ENCODE measurements around the gene SGTA.
"Not testable (repeated sequence)": the region's sequence is repeated elsewhere in the genome, so short reads cannot be mapped to it uniquely, and the experiment has no call there.

Gene SGTA

DNA sequence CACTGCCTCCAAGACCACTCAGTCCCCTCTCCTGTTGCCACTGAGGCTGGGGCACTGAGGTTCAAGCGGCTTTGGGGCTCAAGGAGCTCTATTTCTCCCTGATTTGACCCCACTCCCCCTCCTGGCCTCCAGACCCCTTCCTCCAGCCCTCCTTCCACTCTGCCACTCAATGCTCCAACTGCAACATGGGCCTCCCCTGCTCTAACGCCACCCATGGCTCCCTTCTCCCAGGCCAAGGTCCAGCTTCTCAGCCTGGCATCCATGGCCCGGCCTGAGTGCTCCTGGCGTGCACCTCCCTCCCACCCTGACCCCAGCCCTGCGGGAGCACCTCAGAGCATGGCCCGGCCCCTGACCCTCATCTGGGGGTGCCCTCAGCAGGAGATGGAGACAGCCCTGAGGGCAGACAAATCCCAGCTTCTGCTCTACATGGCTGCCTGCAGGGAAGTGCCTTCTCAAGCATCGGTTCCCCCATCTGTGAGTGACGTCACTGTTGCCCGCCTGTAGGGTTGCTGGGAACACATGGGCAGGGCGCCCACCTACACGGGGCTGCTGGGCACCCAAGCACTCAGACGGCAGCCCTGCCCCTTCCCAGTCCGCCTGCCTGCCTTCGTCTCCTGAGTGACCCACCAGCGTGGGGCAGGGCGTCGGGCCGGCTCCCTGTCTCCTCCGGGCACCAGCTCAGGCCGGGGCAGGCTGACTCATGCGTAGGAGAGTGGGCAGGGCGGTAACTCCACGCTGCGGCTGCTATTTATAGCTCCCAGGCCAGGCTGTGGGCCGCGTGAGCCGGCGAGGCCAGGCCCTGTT is 60.3 kb downstream of the SGTA start:
- DNase-seq: no peak

DNA sequence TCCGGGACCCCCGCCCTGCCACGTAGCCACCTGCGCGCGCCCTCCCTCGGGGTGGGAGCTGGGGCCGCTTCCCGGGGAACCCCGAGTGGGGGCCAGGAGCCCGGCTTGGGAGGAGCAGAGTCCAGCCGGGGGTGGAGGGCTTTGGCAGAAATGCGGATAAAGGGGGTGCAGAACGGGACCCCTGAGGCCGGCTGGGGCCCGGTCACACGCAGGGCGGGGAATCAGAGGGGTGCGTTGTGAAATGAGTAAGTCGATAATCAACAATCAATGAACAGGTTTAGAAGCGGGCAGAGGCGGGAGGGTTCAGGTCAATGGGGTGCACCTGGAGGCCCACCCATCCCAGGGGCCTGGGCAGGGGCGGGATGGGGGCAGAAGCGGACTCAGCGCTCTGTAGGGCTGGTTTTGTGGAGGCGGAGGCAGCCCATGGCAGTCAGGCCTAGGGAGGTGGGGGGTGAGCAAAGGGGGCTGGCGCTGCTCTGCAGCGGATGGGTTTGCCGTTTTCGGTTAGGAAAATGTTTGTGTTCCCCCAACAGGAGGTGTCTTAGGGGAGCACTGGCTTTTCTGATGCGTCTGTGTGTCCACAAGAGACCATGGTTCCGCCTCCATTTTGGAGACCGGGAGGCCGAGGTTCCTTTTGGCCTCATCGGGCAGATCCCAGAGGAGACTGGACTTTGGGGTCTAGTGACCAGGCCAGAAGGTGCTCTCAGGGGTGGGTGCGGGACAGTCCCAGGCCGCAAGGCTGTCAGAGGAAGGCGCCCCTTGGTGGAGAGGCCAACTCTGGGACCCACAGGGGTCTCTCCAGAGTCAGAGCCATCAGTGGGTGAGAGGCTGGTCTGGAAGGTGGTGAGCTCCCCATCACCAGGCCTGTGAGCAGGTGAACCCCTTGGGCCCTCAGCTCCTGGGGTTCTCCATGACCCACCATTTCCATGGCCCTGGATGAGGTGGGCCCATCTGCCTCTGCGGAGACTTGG is 61.2 kb downstream of the SGTA start:
- DNase-seq: no peak

DNA sequence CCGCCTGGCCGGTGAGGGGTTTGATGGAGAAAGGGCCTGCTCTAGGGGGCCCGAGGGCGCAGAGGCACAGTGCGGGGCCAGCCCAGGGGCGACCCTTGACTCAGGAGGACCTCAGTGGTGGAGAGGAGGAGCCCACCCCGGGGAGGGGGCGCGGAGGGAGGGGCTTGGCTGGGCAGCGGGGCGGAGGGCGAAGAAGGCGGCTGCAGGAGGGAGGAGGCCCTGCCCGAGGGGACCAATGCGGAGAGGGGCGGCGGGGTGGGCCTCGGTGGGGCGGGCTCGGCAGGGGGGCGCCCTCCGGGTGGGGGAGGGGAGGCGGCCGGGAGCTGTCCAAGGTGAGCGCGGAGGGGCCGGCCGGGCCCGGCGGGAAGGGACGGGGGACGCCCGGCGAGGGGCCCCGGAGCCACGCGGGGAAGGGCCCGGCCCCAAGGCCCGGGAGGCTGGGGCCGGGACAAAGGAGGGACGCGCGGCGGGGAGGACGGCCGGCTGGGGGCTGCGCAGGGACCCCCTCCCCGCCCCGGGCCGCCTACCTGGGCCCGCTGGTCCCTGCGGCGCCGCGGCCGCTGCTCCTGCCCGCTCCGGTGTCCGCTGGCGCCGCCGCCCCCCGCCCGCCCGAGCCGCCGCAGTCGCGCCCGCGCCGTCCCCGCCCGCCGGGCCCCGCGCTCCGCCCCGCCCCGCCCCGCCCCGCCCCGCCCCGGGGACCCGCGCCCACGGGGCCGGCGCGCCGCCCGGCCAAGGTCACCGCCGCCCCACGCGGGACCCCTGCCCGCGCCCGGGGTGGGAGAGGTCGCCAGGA is 62.1 kb downstream of the SGTA start, which contains the start of gene DIRAS1:
DIRAS1 (minus strand) TSS at position 596 of the 793 bp plus-strand sequence. CDS start 3,566 bp downstream, outside the sequence.
- no peak for DNase-seq

DNA sequence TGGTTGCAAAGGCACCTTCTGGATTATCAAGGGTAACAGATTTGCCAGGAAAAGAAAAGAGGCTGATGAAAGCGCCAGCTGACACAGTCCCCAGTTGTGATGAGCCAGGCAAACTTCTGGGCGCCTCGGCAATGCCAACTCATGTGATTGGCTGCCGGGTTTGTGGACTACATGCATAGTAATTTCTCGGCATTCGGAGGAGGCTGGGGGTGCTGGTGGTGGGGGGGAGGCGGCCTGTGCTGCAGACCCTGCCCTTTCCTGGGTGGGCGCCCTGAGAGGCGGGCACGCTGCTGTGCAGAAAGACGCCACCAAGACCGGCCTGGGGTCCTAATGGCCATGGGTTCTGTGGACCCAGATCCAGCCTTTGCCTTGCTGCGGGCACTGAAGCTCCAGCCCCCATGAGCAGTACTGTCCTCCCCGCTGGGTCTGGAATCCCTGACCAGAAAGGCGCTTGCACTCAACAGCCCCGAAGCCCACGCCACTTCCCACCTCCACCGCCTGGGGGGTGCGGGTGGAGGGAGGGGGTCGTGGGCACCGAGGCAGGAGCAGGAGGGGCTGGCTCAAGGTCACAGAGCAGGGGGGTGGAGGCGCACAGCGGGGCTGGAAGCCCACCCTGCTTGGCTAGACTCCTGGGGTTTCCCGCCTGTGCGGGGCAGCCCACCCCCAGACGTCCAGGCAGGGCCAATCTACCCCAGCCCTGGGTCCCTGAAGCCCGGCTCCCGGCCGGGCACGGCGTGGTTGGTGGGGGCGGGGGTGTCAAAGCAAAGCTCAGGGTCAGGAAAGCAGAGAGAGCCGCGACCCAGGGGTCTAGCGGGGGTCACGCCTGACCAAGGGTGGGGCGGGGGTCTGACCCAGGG is 62.9 kb downstream of the SGTA start:
- DNase-seq: no peak

DNA sequence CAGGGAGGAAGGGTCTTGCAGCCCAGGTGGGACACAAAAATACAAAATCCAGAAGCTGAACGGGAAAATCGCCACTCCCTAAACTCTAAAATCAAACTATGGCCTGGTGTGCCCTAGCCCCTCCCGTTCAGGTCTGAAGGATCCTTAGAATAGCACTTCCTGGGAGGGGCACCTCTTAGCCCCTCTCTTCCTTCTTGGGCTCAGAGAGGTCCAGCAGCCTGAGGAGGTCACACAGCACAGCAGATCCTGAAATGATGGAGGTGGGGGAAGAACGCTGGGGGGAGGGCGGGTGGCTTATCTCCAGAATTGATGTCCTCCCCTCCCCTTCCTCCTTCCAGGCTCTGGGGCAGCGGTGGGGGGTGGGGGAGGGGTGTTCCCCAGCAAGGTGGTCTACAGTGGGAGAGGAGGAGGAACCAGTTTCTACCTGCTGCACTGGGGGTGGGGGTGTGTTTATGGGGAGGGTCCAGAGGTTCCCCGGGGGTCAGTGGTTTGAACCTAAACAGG is 63.8 kb downstream of the SGTA start:
- DNase-seq: no peak

DNA sequence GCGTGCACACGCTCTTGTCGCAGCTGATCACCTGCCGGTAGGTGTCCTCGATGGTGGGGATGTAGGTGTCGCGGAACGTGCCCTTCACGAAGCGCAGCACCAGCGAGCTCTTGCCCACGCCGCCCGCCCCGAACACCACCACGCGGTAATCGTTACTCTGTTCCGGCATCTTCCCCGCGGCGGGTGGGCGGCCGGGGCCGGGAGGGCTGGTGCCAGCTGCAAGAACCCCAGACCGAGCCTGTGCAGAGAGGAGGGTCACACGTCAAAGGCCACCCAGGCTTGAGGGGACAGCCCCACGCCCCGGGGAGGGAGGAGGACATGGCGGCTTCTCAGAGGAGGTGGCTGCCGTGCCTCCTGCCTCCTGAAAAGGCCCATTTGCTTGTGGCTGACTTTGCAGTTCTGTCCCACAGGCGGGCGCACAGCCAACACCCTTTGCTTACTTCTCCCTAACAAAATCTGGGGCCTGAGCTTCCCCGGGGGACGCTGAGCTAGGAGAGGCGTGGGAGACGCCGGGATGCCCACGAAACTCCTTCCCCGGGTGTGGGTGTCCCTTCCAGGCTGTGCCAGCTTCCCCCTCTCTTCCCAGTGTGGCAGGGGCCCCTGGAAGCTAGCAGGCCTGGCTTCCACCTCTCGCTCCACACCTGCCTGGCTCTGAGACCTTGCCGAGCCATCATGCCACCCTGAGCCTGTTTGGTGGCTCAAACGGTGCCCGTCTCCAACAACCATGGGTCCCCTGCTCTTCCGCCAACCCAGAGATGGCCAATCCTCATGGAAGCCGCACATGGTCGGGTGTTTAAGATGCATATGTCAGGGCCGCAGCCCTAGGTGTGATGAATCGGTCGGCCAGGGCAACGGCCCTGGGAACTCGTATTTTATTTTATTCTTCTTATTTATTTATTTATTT is 65.2 kb downstream of the SGTA start:
- no peak for DNase-seq

DNA sequence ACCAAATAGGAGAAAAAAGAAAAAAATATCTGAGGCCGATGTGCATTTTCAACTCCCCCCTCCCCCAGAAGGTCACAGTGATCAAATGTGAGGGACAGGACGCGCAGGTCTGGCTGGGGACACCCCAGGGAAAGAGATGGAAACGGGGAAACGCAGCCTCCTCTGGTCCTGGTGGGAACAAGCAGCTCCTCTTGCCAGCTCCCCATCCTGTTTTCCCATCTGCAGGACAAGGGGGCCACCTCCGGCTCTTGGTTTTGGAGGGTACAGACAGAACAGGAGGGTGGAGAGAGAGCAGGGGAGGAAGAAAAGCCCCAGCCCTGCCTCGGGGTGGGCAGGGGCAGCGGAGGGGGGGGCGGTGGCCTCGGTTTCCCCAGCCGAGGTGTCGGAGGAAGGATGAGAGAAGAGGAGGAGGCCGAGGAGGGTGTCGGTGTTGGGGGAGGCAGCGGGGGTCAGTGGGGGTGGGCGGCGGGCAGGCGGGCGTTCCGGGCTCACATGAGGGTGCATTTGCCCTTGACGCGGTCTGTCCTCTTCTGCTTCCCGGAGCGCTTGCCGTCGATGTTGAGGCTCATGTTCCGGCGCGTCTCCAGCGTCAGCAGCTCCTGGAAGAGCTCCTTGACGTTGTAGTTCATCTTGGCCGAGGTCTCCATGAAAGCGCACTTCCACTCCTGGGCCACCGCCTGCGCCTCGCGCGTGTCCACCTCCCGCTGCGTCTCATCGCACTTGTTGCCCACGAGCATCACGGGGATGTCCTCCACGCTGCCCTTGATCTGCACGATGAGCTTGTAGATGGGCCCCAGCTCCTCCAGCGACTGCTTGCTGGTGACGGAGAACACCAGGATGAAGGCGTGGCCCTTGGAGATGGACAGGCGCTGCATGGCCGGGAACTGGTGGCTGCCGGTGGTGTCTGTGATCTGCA is 66.1 kb downstream of the SGTA start:
- no peak for DNase-seq

DNA sequence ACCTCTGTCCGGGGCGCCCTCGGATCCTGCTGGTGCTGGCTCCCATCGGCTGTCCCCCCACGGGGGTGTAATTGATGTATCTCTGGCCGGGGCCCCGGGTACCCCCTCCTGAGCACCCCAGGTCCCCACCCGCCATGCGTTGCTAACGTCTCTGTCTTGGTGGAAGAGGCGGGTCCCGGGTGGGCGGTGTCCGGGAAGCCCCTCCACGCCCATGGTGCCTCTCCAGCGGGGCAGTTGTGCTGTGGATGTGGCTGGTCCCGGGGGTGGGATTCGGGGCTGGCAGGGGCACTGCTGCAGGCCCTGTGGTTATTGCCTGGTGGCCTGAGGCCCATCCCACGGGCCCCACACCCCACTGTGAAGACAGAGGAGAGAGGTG is 66.8 kb downstream of the SGTA start:
- DNase-seq: no peak

DNA sequence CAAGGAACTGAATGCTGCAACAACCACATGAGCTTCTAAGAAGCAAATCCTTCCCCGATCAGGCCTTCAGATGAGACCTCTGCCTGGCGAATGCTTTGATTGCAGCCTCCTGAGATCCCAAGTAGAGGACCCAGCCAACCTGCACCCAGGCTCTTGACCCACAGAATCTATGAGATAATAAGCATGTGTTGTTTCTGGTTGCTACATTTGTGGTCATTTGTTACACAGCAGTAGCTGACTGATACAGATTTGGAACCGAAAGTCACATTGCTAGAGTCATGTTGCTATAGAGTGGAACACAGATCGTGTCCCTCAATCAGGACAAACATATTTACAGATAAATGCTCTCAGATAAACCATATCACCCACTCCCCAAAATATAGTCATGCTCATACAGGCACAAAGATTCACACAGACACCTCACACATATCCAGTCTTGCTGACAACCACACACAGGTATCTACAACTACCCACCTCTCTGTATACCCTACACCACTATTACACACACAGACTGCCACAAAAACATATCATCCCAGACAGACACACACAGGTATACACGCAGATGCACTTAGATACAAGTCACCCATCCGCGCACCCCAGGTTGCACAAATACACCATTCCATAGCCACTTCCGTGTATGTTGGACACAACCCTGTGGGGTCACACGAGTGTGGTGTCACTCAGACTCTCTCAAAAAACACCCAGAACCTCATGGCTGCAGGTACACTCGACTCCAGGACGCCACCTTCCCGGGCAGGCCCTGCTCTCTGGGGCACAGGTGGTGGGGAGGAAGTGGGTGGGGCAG is 67.4 kb downstream of the SGTA start:
- DNase-seq: no peak

DNA sequence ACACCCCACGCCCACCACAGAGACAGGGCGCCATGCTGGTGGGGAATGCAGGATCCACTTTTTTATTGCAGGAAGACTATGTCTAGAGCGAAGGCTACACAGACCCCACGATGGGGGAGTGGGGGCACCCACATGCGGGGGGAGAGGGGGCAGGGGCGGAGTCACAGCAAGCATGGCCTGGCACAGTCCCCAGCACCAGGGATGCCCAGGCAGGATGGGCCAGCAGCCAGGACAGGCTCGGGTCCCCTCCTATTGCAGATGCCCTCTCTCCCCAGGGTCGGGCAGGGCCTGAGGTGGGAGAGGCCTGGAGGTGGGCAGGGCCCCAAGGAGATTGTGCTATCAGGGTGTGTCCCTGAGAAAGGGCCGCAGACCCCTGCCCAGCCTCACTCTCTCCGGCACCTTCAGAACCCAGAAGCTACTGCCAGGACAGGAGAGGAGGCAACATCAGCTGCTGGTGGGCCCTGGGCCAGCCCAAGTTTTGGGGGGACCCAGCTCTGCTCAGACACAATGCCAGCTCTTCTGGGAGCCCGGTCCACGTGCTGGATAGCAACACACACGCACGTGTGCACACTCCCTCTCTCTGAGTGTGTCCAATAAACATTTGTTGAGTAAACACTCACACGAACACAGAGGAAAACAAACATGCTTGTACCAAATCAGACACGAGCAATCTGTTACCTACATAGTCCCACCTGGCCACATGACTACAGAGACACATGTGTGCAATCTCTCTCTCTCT is 68.4 kb downstream of the SGTA start:
- no peak for DNase-seq

DNA sequence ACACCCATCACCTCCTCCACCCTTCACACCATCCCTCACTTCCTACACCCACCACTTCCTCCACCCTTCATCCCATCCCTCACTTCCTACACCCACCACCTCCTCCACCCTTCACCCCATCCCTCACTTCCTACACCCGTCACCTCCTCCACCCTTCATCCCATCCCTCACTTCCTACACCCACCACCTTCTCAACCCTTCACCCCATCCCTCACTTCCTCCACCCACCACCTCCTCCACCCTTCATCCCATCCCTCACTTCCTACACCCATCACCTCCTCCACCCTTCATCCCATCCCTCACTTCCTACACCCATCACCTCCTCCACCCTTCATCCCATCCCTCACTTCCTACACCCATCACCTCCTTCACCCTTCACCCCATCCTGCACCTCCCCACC is 69.0 kb downstream of the SGTA start:
- DNase-seq: not testable (repeated sequence)

DNA sequence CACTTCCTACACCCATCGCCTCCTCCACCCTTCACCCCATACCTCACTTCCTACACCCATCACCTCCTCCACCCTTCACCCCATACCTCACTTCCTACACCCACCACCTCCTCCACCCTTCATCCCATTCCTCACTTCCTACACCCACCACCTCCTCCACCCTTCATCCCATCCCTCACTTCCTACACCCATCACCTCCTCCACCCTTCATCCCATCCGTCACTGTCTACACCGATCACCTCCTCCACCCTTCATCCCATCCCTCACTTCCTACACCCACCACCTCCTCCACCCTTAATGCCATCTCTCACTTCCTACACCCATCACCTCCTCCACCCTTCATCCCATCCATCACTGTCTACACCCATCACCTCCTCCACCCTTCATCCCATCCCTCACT is 69.9 kb downstream of the SGTA start:
- DNase-seq: not testable (repeated sequence)

DNA sequence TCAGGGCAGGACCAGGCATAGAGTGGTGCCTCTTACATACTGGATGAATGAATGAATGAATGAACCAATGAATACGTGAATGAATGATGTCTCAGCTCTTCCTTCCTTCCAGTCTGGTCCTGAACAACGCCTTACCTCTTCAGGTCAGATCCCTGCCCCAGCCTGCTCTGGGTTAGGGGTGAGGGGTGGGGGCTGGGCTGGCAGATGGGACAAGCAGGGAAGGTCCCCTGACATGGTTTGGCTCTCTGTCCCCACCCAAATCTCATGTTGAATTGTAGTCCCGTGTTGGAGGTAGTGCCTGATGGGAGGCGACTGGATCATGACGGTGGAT is 71.2 kb downstream of the SGTA start:
- no peak for DNase-seq

DNA sequence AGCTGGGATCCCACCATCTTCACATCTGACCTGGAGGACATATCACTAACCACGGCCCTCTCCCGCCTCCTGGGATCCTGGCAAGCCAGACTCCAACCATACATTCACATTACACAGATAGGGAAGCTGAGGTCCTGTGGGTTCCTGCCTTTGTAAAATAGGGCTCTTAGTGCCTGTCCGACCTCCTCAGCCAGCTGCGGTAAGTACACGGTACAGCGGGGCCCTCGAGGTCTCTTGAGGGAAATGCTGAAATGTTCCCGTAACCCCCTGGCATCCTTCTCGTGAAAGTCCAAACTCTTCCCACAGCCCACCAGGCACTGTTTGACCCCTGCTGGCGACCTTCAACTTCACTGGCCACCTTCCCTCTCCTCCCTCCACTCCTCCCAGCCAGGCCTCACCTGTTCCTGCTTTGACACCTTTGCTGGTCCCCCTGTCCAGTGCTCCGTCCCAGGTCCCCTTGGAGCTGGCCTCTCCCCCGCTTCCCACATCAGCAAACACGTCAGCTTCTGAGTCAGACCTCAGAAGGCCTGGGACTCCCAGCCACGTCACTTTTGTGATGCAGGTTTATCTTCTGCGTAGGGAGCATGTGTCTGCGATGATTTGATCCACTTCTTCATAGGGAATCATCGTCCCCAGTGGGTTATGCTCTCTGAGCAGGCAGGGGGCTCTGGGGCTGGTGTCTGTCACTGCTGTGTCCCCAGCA is 71.8 kb downstream of the SGTA start:
- DNase-seq: no peak

DNA sequence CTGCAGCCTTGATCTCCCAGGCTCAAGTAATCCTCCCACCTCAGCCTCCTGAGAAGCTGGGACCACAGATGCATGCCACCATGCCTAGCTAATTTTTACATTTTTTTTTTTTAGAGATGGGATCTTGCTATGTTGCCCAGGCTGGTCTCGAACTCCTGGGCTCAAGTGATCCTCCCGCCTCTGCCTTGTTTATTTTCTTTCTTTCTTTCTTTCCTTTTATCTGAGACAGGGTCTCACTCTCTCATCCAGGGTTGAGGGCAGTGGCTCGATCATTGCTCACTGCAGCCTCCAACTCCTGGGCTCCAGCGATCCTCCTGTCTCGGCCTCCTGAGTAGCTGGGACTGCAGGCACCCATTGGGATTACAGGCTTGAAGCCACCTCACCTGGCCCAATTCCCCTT is 76.8 kb downstream of the SGTA start:
- DNase-seq: no peak

Measured in CD4-positive, alpha-beta T cell treated with Interleukin-1 beta for 1 hour (primary cell).